ENCODE data around the gene DHODH.
"Not testable (repeated sequence)": the region's sequence is repeated elsewhere in the genome, so short reads cannot be mapped to it uniquely, and the experiment has no call there.

DHODH gene

GRCh38 chr16:72050769-72051464 lies 42.4 kb downstream of the DHODH start:
- H3K4me3 ChIP-seq (replicated peaks; ENCODE audit: low read depth, low read length), result no peak overlapping the region
- DNase-seq (ENCODE audit: extremely low read depth, low read depth), result no peak
- TF ChIP-seq CTCF (IDR thresholded peaks at IDR 0.05; ENCODE audit: low read depth, low read length, missing control alignments), result no peak

- no peak overlapping the region for H3K4me3 ChIP-seq (replicated peaks; ENCODE audit: low read depth, low read length)
- TF ChIP-seq CTCF (IDR thresholded peaks at IDR 0.05; ENCODE audit: low read depth, low read length, missing control alignments), result no peak
- DNase-seq (ENCODE audit: extremely low read depth, low read depth), result no peak
These were observed 43.3 kb downstream of the DHODH start for GRCh38 chr16:72051818-72052217.

GRCh38 chr16:72054254-72054847 lies 45.8 kb downstream of the DHODH start, which contains the start of gene HP:
TSS of gene HP (plus strand) at chr16:72054505. CDS start at chr16:72054653, 148 bp downstream.
- H3K4me3 ChIP-seq (replicated peaks; ENCODE audit: low read depth, low read length); DNase-seq (ENCODE audit: extremely low read depth, low read depth): not testable (repeated sequence)

GRCh38 chr16:72055911-72056310 lies 47.4 kb downstream of the DHODH start:
- no peak overlapping the region for H3K4me3 ChIP-seq (replicated peaks; ENCODE audit: low read depth, low read length)
- DNase-seq (ENCODE audit: extremely low read depth, low read depth), result no peak
- no peak for TF ChIP-seq CTCF (IDR thresholded peaks at IDR 0.05; ENCODE audit: low read depth, low read length, missing control alignments)

- DNase-seq (ENCODE audit: extremely low read depth, low read depth); H3K4me3 ChIP-seq (replicated peaks; ENCODE audit: low read depth, low read length): not testable (repeated sequence)
These were observed 48.8 kb downstream of the DHODH start for GRCh38 chr16:72057313-72057712.

GRCh38 chr16:72059060-72059459 lies 50.5 kb downstream of the DHODH start:
- not testable (repeated sequence) for H3K4me3 ChIP-seq (replicated peaks; ENCODE audit: low read depth, low read length); DNase-seq (ENCODE audit: extremely low read depth, low read depth)

GRCh38 chr16:72060405-72060804 lies 51.9 kb downstream of the DHODH start:
- no peak for DNase-seq (ENCODE audit: extremely low read depth, low read depth)
- no peak for TF ChIP-seq CTCF (IDR thresholded peaks at IDR 0.05; ENCODE audit: low read depth, low read length, missing control alignments)
- H3K4me3 ChIP-seq (replicated peaks; ENCODE audit: low read depth, low read length), result no peak overlapping the region

GRCh38 chr16:72061564-72061963 lies 53.0 kb downstream of the DHODH start:
- H3K4me3 ChIP-seq (replicated peaks; ENCODE audit: low read depth, low read length), result no peak overlapping the region
- TF ChIP-seq CTCF (IDR thresholded peaks at IDR 0.05; ENCODE audit: low read depth, low read length, missing control alignments), result no peak
- no peak for DNase-seq (ENCODE audit: extremely low read depth, low read depth)
